A673 (cell line): ENCODE measurements around the gene DAPK1. TPM values are rescaled to one million over a fixed set of nuclear protein-coding genes. Genes with fewer than 3 reads are reported as not detected.

Source experiments
- BruUV-seq: library from RNA; stranded (reverse); fragments of 400-500 nt; replicated peaks from 2 replicates; lab custom pipeline; 2021; lab: Mats Ljungman, UMichigan
- CTCF ChIA-PET: fragments of 300-600 bp; sonication (Branson Sonifier 250); formaldehyde crosslinking; loops from one replicate; lab custom pipeline; 2022; ENCODE audit warnings: antibody characterized with exemption; lab: Charles Lee
- POLR2A ChIA-PET: fragments of 300-600 bp; sonication (Branson Sonifier 250); formaldehyde crosslinking; loops from one replicate; lab custom pipeline; 2022; ENCODE audit warnings: antibody characterized with exemption; ENCODE audit not compliant: low non-redundant PET; lab: Charles Lee
- DNase-seq: peaks from one replicate; pipeline ENCODE4 v3.0.0-alpha.2; 2015; ENCODE audit warnings: low spot score
- H3K27ac ChIP-seq: fragments of 200-600 bp; sonication (generic); 2 replicates; pipeline ENCODE4 v1.5.1; 2016; ENCODE audit warnings: mixed run types, low read depth, mild to moderate bottlenecking, mixed read lengths, antibody characterized with exemption, low read length; ENCODE audit not compliant: poor library complexity, severe bottlenecking
- H3K27me3 ChIP-seq: fragments of 200-600 bp; sonication (generic); replicated peaks from 2 replicates; pipeline ENCODE4 v1.6.1; 2017; ENCODE audit warnings: mixed run types, low read depth, mild to moderate bottlenecking, mixed read lengths, antibody characterized with exemption, low read length; ENCODE audit not compliant: insufficient read depth, poor library complexity
- H3K36me3 ChIP-seq: fragments of 200-600 bp; sonication (generic); 2 replicates; pipeline ENCODE4 v1.6.1; 2016; ENCODE audit warnings: mixed run types, mild to moderate bottlenecking, mixed read lengths, antibody characterized with exemption, low read length; ENCODE audit not compliant: insufficient read depth, poor library complexity, severe bottlenecking
- H3K4me1 ChIP-seq: fragments of 200-600 bp; sonication (generic); 2 replicates; pipeline ENCODE4 v1.6.1; 2017; ENCODE audit warnings: mixed run types, mild to moderate bottlenecking, mixed read lengths, antibody characterized with exemption, low read length; ENCODE audit not compliant: insufficient read depth, poor library complexity, severe bottlenecking
- H3K4me3 ChIP-seq: fragments of 200-600 bp; sonication (generic); 2 replicates; pipeline ENCODE4 v1.5.1; 2016; ENCODE audit warnings: low read depth, mixed run types, mild to moderate bottlenecking, mixed read lengths, low read length; ENCODE audit not compliant: poor library complexity, severe bottlenecking
- H3K9me3 ChIP-seq: fragments of 200-600 bp; sonication (generic); 2 replicates; pipeline ENCODE4 v1.6.1; 2016; ENCODE audit warnings: mixed run types, low read depth, mild to moderate bottlenecking, mixed read lengths, antibody characterized with exemption, low read length; ENCODE audit not compliant: poor library complexity, severe bottlenecking
- EZH2 ChIP-seq: fragments of 200-600 bp; sonication (generic); IDR thresholded peaks from 2 replicates; pipeline ENCODE4 v1.6.1; 2017; ENCODE audit warnings: borderline replicate concordance, low read depth, mild to moderate bottlenecking, mixed read lengths, antibody characterized with exemption, low read length; ENCODE audit not compliant: poor library complexity, severe bottlenecking
- intact Hi-C: fragments of 100-400 bp; cut with micrococcal nuclease; formaldehyde crosslinking; loops from one replicate; pipeline ENCODE4 v1.10.0; 2022; ENCODE audit not compliant: unreplicated experiment
- total RNA-seq: library from RNA; stranded (reverse); gene quantifications from 2 replicates; pipeline ENCODE4 v1.2.3, GENCODE V29; 2021
- TF ChIP-seq, protein P1 (sequence below): fragments of 300-800, 200-600 bp; sonication (generic); conservative IDR thresholded peaks from 2 replicates; pipeline ENCODE4 v1.5.1; 2017; ENCODE audit warnings: low read depth, mild to moderate bottlenecking, antibody characterized with exemption, low read length, moderate library complexity, mixed read lengths

The DAPK1 gene
- total RNA-seq, 1 experiment from 2014 or later = 380 TPM

- CTCF ChIA-PET = no interaction called here
- TF ChIP-seq, protein P1, sequence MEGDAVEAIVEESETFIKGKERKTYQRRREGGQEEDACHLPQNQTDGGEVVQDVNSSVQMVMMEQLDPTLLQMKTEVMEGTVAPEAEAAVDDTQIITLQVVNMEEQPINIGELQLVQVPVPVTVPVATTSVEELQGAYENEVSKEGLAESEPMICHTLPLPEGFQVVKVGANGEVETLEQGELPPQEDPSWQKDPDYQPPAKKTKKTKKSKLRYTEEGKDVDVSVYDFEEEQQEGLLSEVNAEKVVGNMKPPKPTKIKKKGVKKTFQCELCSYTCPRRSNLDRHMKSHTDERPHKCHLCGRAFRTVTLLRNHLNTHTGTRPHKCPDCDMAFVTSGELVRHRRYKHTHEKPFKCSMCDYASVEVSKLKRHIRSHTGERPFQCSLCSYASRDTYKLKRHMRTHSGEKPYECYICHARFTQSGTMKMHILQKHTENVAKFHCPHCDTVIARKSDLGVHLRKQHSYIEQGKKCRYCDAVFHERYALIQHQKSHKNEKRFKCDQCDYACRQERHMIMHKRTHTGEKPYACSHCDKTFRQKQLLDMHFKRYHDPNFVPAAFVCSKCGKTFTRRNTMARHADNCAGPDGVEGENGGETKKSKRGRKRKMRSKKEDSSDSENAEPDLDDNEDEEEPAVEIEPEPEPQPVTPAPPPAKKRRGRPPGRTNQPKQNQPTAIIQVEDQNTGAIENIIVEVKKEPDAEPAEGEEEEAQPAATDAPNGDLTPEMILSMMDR = no peak
- no peak for TF ChIP-seq EZH2
Observed at GRCh38 chr9:87704342-87704741, 206.7 kb downstream of the DAPK1 start.

GRCh38 chr9:87706066-87706739 is 208.5 kb downstream of the DAPK1 start:
- Histone ChIP-seq H3K27ac (no peak overlapping the region), H3K4me1 (peaks cover 1% of the 10 kb centered on the region), H3K36me3 (peaks cover 88% of the 10 kb centered on the region), H3K4me3 (no peak overlapping the region), H3K9me3 (no peaks in the 10 kb centered on the region), H3K27me3 (no peaks in the 10 kb centered on the region)
- BruUV-seq = no TSS peak
- CTCF ChIA-PET = no interaction called here
- TF ChIP-seq, protein P1 = no peak
- no peak for TF ChIP-seq EZH2
- intact Hi-C loops = no loop called here
- POLR2A ChIA-PET = no interaction called here
- DNase-seq = no peak

More at GRCh38 chr9:87704342-87704741, 206.7 kb downstream of the DAPK1 start:
- Histone ChIP-seq H3K27me3 (no peaks in the 10 kb centered on the region), H3K4me1 (no peaks in the 10 kb centered on the region), H3K9me3 (no peaks in the 10 kb centered on the region), H3K4me3 (no peak overlapping the region), H3K27ac (peak overlapping the region; percentile 22), H3K36me3 (peaks cover 97% of the 10 kb centered on the region)
- intact Hi-C loops = no loop called here
- DNase-seq = no peak
- POLR2A ChIA-PET = no interaction called here
- BruUV-seq = no TSS peak

- H3K36me3 ChIP-seq = peaks cover 71% of the 10 kb centered on the region
- no peak for DNase-seq
- BruUV-seq = TSS peak; percentile 62
- H3K4me3 ChIP-seq = no peak overlapping the region
- ChIA-PET POLR2A (no interaction called here), CTCF (no interaction called here)
- H3K9me3 ChIP-seq = no peaks in the 10 kb centered on the region
- H3K4me1 ChIP-seq = peaks cover 18% of the 10 kb centered on the region
- intact Hi-C loops = no loop called here
- no peak overlapping the region for H3K27ac ChIP-seq
- TF ChIP-seq, protein P1 = no peak
- TF ChIP-seq EZH2 = no peak
- H3K27me3 ChIP-seq = no peaks in the 10 kb centered on the region
Observed at GRCh38 chr9:87707805-87708506, 210.3 kb downstream of the DAPK1 start.
